GF-D8 (cell line): Measurements from ENCODE around the gene HOXD10.

Source experiments
- DNase-seq: peaks from one replicate; lab custom pipeline; 2025; lab: John Stamatoyannopoulos, UW

HOXD10 gene

DNA sequence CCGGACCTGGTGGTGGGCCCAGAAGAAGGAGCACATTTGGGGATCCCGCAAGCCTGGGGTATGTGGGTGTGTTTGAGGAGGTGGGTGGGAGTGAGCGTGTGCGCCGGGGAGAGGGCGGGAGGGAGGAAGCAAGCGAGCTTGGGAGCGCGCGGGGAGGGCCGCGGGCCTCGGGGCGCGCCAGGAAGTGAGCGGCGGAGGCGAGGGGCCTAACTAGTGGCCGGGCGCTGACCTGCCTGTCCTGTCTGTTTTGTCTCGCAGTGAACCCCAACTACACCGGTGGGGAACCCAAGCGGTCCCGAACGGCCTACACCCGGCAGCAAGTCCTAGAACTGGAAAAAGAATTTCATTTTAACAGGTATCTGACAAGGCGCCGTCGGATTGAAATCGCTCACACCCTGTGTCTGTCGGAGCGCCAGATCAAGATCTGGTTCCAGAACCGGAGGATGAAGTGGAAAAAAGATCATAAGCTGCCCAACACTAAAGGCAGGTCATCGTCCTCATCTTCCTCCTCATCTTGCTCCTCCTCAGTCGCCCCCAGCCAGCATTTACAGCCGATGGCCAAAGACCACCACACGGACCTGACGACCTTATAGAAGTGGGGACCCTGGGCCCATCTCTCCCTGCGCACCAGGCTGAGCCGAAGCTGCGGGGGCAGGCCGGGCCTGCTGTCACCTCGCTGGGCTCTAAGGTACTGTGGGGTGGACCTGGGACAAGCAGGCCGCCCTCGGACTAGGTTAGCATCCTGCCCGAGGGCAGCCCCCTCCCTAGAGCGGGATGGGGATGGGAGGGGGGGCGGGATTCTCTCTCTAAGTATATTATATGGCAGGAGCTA is 36.0 kb downstream of the HOXD10 start:
- DNase-seq = no peak

DNA sequence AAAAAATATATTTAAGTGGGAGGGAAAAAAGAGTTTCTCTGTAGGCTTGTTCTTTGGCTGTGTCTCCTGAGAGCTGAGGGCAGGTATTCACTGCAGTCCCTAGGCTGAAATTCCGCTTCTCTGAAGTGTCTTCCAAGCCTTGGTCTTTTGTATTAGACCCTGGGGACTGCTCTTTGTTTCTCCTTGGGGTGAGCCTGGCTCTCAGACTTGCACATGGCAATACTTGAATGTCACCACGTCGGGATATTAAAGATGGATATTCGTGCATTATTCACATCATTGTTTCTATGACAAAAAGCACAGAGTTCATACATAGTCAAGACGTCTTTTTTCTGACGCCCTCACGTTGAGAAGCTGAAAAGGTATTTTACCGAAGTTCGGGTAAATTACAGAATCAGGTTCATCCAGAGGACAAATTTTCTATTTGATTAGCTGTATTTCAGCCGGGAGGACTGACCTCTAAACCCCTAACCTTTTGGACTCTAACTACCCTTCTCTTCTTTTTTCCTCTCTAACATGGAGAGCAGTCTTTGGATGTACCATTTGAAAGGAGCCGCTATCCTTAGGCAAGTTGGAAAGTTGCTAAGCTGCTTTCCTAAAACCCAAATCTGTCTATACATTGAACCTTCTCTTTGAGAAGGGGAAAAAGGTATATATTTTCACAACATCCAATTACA is 38.1 kb downstream of the HOXD10 start:
- no peak for DNase-seq

DNA sequence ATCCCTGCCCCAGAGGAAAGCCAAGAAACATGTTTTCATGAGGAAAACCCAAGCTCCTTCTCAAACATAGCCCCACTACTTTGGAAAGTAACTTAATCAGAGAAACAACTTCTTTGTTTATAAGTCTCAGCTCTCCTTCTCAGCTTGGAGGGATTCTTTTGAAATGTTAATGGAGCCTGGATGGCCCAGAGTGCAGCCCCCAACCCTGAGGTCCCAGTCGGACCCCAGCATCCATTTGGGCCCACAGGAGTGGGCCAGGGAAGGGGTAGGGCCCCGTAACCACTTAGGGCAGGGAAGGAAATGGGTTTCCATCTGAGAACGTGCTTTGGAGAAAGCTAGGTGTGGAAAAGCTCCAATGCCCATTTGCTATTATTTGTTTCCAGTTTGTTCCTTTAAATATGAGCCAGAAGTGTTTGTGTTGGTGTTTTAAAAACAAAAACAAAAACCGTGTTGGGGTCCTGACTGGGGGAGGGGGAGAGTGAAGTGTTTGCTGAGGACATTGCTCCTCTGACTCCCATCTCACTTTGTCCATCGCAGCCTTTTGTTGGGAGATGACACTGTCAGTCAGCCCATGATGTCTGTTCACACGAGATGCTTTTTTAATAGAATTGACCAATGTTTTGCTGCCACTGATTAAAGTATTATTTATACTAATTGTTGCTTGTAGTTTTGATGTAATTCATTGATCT is 38.9 kb downstream of the HOXD10 start:
- no peak for DNase-seq

DNA sequence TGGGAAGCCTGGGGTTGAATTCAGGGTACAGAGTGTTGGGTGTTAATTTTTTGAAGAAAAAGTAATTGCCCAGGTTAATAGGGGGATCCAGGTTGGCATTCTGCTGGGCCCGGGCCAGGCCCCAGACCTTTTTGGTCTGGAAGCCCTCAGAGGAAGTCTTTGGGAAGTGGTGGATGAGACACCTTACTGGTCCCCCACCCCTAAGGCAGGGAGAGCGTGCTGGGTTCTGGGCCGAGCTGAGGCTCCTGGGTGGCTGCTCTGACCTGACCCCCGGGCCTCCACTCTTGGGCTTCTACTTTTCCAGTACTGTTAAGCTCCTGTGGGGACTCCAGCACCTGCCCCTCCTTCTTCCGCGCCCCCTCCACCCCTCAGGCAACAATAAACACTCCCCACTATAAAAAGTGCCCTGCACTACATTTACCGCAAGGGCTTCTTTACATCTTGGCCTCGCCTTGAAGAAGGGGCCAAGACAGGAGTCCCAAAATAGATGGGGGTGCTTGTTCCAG is 39.8 kb downstream of the HOXD10 start:
- no peak for DNase-seq

GRCh38 chr2:176156807-176157498 is 40.4 kb downstream of the HOXD10 start, which contains the start of gene HOXD3:
Gene HOXD3, plus strand, starts transcription at chr2:176157307. Its CDS starts 11,808 bp downstream, at chr2:176169115.
- no peak for DNase-seq

DNA sequence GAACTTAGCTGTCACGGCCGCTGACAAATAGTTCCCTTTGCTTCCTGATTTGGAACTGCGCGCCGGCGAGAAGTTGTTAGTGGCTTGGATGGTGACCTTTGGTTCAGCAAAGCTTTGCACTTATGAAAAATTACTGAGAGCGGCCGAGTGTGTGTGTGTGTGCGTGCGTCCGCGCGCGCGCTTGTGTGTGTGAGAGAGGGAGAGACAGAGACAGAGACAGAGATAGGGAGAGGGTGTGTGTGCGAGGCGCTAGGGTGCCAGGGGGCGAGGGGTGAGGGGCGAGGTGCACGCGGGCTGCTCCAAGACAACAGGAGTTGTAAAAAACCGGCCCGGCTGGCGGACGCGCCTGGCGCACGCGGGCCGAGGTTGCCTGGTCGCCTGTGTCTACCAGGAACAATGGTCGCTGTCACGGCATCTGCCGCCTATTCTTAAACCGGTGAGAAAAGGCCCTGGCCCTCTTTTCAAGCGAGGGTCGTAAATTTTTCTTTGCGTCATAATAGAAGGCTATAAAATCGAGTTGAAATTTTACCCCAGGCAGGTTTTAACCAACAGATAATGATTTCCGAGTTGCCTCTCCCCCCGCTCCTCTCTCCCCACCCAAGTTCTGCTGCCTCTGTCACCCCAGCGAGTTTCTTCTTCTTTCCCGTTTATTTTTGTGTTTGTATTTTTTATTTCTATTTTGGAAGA is 41.1 kb downstream of the HOXD10 start:
- no peak for DNase-seq

DNA sequence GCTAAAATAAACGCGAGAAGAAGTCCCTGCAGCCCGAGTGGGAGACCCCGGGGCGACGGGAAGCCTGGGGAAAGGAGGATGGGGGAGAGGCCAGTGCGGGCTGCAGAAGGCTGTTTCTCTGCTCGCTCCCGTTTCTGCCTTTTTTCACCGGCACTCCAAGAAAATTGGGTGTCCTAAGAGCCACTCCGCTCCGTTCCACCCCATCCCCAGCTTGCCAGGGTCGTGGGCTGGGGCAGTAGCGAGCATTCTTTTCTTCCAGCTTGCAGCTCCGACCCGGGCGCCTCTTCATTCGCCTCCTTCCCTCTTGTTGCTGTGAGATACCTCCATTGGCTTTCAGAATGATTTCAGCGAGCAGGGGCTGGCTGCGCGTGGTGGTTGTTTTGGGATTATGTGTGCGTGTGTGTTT is 41.6 kb downstream of the HOXD10 start:
- DNase-seq = no peak

- no peak for DNase-seq
Measured at GRCh38 chr2:176158855-176159662, 42.5 kb downstream of the HOXD10 start.

GRCh38 chr2:176159663-176160250 is 43.2 kb downstream of the HOXD10 start:
- DNase-seq = no peak

DNA sequence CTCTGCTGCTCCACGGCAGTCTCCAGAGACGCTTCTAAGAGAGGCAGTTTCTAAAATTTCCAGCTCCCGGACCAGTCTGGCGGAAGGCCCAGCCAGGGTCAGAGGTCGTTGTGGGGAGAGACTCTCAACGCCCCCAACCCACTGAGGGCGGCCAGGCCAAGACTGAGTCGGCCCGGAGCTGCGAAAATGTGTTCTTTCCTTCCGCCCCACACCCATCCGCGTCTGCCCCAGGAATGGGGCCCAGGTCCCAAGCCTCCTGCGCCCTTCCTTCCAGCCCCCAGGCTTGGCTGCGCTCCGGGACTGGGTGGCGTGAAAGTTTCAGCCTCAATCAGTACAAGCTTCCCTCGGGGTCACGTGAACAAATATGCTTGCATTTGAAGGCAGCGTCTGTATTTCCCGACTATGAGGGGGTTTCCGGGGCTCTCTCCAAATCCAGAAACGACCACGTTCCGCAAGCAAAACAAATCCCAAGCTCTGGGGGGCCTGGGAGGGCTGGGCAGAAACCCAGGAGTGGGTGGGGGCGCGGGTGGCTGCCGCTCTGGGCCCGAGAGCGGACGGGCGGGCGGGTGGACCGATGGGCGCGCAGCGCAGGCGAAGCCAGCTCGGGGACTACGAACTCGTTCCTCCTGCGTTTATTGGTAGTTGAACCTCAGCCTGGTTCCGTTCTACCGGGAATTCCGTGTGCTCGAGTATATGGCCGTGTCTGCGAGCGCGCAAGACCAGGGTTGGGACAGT is 43.8 kb downstream of the HOXD10 start:
- no peak for DNase-seq

DNA sequence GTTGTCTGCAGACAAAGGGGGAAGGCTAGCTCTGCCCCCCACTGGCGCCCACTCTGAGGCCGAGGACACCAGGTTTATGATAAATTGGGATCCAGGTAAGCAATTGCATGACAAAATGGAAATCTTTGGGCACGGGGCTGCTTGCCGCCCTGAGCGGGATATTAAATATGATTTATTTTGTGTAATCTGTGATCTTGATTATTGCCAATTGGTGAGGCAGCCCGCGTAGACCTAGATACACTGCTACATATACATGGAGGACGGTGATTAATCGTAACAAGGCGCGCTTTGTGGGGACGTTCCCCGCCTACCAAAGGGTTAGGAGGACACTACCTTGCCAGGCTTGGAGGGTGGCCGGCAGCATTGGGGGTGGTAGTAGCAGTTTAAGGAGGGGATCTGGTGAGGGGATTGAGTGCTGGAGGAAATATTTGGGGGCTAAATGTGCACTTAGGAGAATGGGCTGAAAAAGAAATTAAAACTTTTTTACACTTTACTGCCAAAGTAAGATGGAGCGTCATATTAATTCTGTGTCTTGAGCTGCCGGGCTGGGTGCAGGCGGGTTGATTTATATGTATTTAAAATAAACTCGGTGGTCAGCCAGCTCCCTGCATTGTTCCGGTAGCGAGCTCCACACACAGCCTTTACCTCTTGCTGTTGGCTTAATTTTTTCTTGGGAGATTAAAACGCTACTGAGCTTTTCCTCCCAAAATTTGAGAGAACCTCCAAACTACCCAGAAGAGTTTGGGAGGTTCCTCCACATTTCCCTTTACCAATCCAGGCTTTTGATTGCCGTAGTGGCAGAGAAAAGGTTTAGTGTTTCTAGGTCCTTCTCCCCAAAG is 44.6 kb downstream of the HOXD10 start:
- no peak for DNase-seq

- no peak for DNase-seq
Measured at GRCh38 chr2:176161825-176162626, 45.4 kb downstream of the HOXD10 start.

DNA sequence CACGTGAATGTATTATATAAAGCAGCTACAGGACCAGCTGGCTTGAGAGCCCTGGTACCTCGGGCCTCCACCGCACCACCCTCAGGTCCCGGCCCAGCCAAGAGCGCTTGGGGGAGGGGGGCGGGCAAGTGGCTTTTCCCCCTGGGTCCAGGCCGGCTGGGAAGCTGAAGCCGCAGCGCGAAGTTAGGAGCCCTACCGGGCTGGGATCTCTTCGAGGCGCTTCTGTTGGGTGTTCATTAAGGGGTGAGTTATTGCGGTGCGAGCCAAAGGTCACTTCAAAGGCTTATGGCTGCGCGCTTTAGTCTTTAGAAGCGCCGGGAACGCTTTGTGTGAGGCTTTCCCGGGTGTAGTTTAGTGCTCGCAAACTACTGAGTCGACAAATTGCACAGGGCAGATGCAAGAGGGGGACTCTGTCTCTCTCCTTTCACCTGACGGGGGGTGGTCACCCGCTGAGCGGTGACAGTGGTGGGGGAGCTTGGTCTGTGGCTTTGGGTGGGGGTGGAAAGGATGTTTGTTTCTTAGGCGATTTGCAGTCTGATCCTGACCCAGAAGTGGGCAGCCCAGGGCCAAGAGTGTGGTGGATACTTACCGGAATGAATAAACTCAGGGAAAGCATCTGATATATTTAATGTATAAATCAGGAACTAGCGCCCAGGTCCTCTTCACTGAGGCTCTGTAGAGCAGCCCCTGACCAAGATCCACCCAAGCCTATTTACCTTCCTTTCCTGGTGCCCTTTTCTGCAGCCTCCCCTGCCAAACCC is 46.5 kb downstream of the HOXD10 start:
- DNase-seq = no peak

DNA sequence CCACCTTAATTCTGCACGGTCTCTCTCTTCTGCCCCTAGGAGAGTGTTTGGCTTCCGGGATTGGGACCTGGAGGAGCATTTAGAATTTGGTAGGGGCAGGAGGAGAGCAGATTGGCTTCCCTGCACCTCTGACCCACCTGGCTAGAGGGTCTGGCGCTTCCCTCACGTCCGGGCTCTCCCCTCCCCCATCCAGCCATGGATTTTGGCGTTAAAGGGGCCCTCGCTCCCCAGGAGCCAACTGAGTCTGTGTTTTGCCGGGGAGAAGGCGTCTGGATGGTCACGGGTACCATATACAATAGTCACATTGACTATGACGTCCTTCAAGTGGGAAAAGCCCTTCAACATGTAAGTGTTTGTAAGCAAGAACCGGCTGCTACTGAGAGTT is 47.1 kb downstream of the HOXD10 start:
- DNase-seq = no peak

- no peak for DNase-seq
Measured at GRCh38 chr2:176164201-176164600, 47.6 kb downstream of the HOXD10 start.

DNA sequence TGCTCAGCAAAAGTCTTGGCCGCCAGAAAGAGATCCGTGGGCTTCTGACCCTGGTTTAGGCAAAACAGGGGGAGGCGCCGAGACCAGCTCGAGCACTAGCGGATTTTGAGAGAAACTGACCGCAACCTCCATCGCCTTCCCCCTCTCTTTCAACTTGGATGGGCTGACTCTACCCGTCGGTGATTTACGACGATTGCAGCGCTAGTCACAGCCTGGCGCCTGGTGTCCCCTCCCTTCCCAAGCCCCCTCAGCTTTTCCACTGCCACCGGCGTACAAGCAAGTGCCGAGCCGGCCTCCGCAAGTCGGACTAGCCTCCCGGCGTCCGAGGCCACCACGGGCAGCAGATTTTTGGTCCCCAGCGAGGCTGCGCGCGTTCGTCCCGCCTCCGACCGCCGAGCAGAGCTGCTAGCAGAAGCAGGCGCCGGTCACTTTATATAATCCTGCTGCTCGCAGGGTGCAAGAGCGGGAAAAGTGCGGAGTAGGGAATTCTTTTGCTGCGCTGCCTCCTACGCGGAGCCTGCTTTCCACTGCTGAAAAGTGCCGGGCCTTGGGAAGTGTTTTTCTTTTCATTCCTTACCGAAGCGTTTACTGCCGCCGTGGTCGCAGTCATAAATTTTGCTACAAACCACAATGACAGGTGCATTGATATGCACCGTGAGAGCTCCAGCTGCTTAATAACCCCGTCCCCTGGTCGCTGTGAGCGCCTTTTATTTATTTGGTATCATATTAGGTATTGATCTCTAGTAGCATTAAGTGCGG is 48.2 kb downstream of the HOXD10 start:
- no peak for DNase-seq
